ENCODE measurements around the gene DNAJC5G. TPM values are rescaled to one million over a fixed set of nuclear protein-coding genes. Genes with fewer than 3 reads are reported as not detected.
A peak's percentile ranks its signal among the peaks of the same experiment; 100 is the strongest.

The DNAJC5G gene
- total RNA-seq, 1 experiment from 2014 or later: 0.37 TPM

GRCh38 chr2:27303093-27304025, 28.1 kb downstream of the DNAJC5G start:
- Histone ChIP-seq H3T11ph (ENCODE audit: low read length) (no peak overlapping the region), H3K23ac (ENCODE audit: insufficient read length, low read depth, low read length) (no peak overlapping the region), H3K4me1 (ENCODE audit: insufficient read depth, low read length) (no peaks in the 10 kb centered on the region), H2AFZ (ENCODE audit: low read length) (no peak overlapping the region), H3K27ac (ENCODE audit: insufficient read length, low read depth, low read length) (no peak overlapping the region), H2BK120ac (ENCODE audit: low read depth, low read length, poor library complexity, severe bottlenecking) (no peak overlapping the region), H4K91ac (ENCODE audit: insufficient read length, low read depth, low read length) (no peak overlapping the region), H3K27me3 (ENCODE audit: insufficient read depth, low read length) (peaks cover 18% of the 10 kb centered on the region), H3K9me3 (ENCODE audit: control insufficient read depth, low read depth, low read length) (no peaks in the 10 kb centered on the region), H3K79me2 (ENCODE audit: insufficient read depth, low read length) (no peaks in the 10 kb centered on the region), H3K4ac (ENCODE audit: low read depth, low read length) (no peak overlapping the region), H3K14ac (ENCODE audit: insufficient read depth, low read length) (no peak overlapping the region), H3K79me1 (ENCODE audit: insufficient read depth, low read depth, low read length, poor library complexity, severe bottlenecking) (no peaks in the 10 kb centered on the region), H3K23me2 (ENCODE audit: insufficient read length, low read depth, low read length, poor library complexity, severe bottlenecking) (peaks cover 9% of the 10 kb centered on the region), H3K18ac (ENCODE audit: insufficient read length, low read depth, low read length) (no peak overlapping the region), H3K56ac (ENCODE audit: insufficient read length, low read depth, low read length) (no peak overlapping the region), H2BK12ac (ENCODE audit: insufficient read length, low read depth, low read length) (no peak overlapping the region), H2AK5ac (ENCODE audit: insufficient read length, low read length) (no peak overlapping the region), H4K5ac (ENCODE audit: insufficient read length, low read depth, low read length) (no peak overlapping the region), H3K4me2 (ENCODE audit: insufficient read depth, insufficient read length, low read length) (no peak overlapping the region), H2BK20ac (ENCODE audit: low read depth, low read length, poor library complexity, severe bottlenecking) (no peak overlapping the region), H3K9ac (ENCODE audit: extremely low read depth, insufficient read length, low read length) (no peak overlapping the region), H4K20me1 (ENCODE audit: control insufficient read depth, insufficient read depth, insufficient read length) (no peaks in the 10 kb centered on the region), H2BK5ac (ENCODE audit: insufficient read length, low read length) (no peak overlapping the region), H4K8ac (replicated peaks; ENCODE audit: insufficient read length, low read depth, low read length) (no peak overlapping the region), H2BK15ac (ENCODE audit: low read depth, low read length) (no peak overlapping the region)
- H3K4me1 Mint-ChIP-seq: peaks cover 2 to 9% of the 10 kb centered on the region in 2 experiments; a peak in 2 of 4 replicates
- H3K27ac Mint-ChIP-seq: no peak overlapping the region
- DNase-seq: no peak
- TF ChIP-seq CTCF (conservative IDR thresholded peaks at IDR 0.05): peak; percentile 95
- no CpG with 5 or more reads among the region's 25 CpGs for WGBS (ENCODE audit: extremely low coverage, insufficient read length, low lambda C conversion rate)
- H3K9me3 Mint-ChIP-seq: no peaks in the 10 kb centered on the region
- H3K27me3 Mint-ChIP-seq (ENCODE audit: low read depth): peaks cover 38% of the 10 kb centered on the region
- H3K36me3 Mint-ChIP-seq (ENCODE audit: insufficient read depth in 1 of 3, low read depth in 3 of 3): peaks cover 0 to 4% (median 0%) of the 10 kb centered on the region in 3 experiments; a peak in 2 of 7 replicates
- peak overlapping the region in 1 of 2 experiments; percentile 34; a peak in 2 of 5 replicates for H3K4me3 Mint-ChIP-seq
